ENCODE results near the gene BCKDHB. TPM values are rescaled to one million over a fixed set of nuclear protein-coding genes. Genes with fewer than 3 reads are reported as not detected.

The BCKDHB gene
- total RNA-seq, 6 experiments from 2014 or later: 16.7 to 20.2 (median 18.7) TPM

- Mint-ChIP-seq H3K4me3 (peak overlapping the region; percentile 29), H3K9me3 (no peaks in the 10 kb centered on the region)
- peak; percentile 67 for DNase-seq
Observed at GRCh38 chr6:80174900-80175572, 68.6 kb downstream of the BCKDHB start.

GRCh38 chr6:80179695-80180094 lies 73.2 kb downstream of the BCKDHB start:
- Mint-ChIP-seq H3K27me3 (ENCODE audit: insufficient read depth) (no peaks in the 10 kb centered on the region), H3K9me3 (no peaks in the 10 kb centered on the region), H3K27ac (no peak overlapping the region), H3K4me3 (no peak overlapping the region), H3K36me3 (ENCODE audit: low read depth) (peaks cover 18% of the 10 kb centered on the region; the same call in 1 of the 2 replicates), H3K4me1 (ENCODE audit: low read depth) (peaks cover 52% of the 10 kb centered on the region)
- no peak for DNase-seq
- TF ChIP-seq CTCF (IDR thresholded peaks at IDR 0.05): no peak

More at GRCh38 chr6:80174900-80175572, 68.6 kb downstream of the BCKDHB start:
- peaks cover 25% of the 10 kb centered on the region for H3K4me1 Mint-ChIP-seq (ENCODE audit: low read depth)
- H3K27ac Mint-ChIP-seq: peak overlapping the region; percentile 85
- peaks cover 13% of the 10 kb centered on the region for H3K36me3 Mint-ChIP-seq (ENCODE audit: low read depth)
- no peak for TF ChIP-seq CTCF (IDR thresholded peaks at IDR 0.05)
- no peaks in the 10 kb centered on the region for H3K27me3 Mint-ChIP-seq (ENCODE audit: insufficient read depth)

GRCh38 chr6:80181352-80182081 lies 75.0 kb downstream of the BCKDHB start:
- Mint-ChIP-seq H3K27ac (peak overlapping the region; percentile 45), H3K27me3 (ENCODE audit: insufficient read depth) (no peaks in the 10 kb centered on the region), H3K36me3 (ENCODE audit: low read depth) (peaks cover 19% of the 10 kb centered on the region), H3K9me3 (no peaks in the 10 kb centered on the region), H3K4me1 (ENCODE audit: low read depth) (peaks cover 38% of the 10 kb centered on the region), H3K4me3 (peak overlapping the region; percentile 39; the same call in 1 of the 2 replicates)
- no peak for DNase-seq
- no peak for TF ChIP-seq CTCF (IDR thresholded peaks at IDR 0.05)

- Mint-ChIP-seq H3K4me1 (ENCODE audit: low read depth) (peaks cover 38% of the 10 kb centered on the region), H3K9me3 (no peaks in the 10 kb centered on the region; the same call in 1 of the 2 replicates), H3K4me3 (peak overlapping the region; percentile 39; the same call in 1 of the 2 replicates), H3K27me3 (ENCODE audit: insufficient read depth) (no peaks in the 10 kb centered on the region), H3K27ac (peak overlapping the region; percentile 43; the same call in 1 of the 2 replicates), H3K36me3 (ENCODE audit: low read depth) (peaks cover 21% of the 10 kb centered on the region)
- DNase-seq: peak; percentile 22
- TF ChIP-seq CTCF (IDR thresholded peaks at IDR 0.05): no peak
Observed at GRCh38 chr6:80182308-80182707, 75.8 kb downstream of the BCKDHB start.

- peaks cover 47% of the 10 kb centered on the region for H3K4me1 Mint-ChIP-seq (ENCODE audit: low read depth)
- no peak overlapping the region for H3K4me3 Mint-ChIP-seq
- no peak overlapping the region for H3K27ac Mint-ChIP-seq
- H3K36me3 Mint-ChIP-seq (ENCODE audit: low read depth): peaks cover 30% of the 10 kb centered on the region
- no peak for TF ChIP-seq CTCF (IDR thresholded peaks at IDR 0.05)
- no peaks in the 10 kb centered on the region for H3K27me3 Mint-ChIP-seq (ENCODE audit: insufficient read depth)
- H3K9me3 Mint-ChIP-seq: no peaks in the 10 kb centered on the region; the same call in 1 of the 2 replicates
- DNase-seq: no peak
Observed at GRCh38 chr6:80183019-80183795, 76.7 kb downstream of the BCKDHB start.

Data from HFFc6 (cell line).